Measurements from ENCODE around the gene EMCN. TPM values are rescaled to one million over a fixed set of nuclear protein-coding genes. Genes with fewer than 3 reads are reported as not detected.
"Not testable (repeated sequence)": the region's sequence is repeated elsewhere in the genome, so short reads cannot be mapped to it uniquely, and the experiment has no call there.

EMCN gene
- total RNA-seq, 1 donor from 2014 or later: not detected

DNA sequence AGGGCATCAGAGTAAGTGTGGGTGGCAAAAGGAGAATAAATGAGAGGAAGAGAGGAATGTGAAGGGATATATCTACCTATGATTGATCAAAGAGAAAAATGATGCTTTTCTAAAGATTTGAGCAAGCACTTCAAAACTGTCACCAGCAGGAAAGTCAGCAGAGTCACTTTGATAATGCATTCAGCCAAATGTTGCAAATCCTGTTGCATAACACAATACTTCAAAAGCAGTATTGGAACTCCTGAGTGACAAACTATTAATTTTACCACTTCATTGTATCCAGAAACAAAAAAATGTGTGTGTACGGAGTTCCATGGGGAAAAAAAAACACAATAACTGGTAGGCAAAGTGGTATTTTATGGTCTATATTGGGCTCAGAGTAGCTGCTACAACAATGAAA, 160.3 kb downstream of the EMCN start:
- H3K27me3 Mint-ChIP-seq (ENCODE audit: insufficient read depth, low read depth): no peaks in the 10 kb centered on the region
- peaks cover 11% of the 10 kb centered on the region for H3K9me3 Mint-ChIP-seq
- no peak overlapping the region for H3K4me3 Mint-ChIP-seq
- Histone ChIP-seq H3F3A (ENCODE audit: low read depth) (no peaks in the 10 kb centered on the region), H3K36me3 (no peaks in the 10 kb centered on the region), H3K4me3 (no peak overlapping the region), H2AFZ (replicated peaks) (no peak overlapping the region), H3K9ac (no peak overlapping the region), H3K4me1 (no peaks in the 10 kb centered on the region), H3K79me2 (ENCODE audit: low read depth) (no peaks in the 10 kb centered on the region), H4K20me1 (ENCODE audit: low read depth) (no peaks in the 10 kb centered on the region), H3K27ac (no peak overlapping the region), H3K4me2 (no peak overlapping the region), H3K9me3 (ENCODE audit: low read depth) (no peaks in the 10 kb centered on the region), H3K27me3 (no peaks in the 10 kb centered on the region)
- TF ChIP-seq CTCF (IDR thresholded peaks at IDR 0.05) (no peak), EZH2phosphoT487 (IDR thresholded peaks at IDR 0.05) (no peak), EZH2 (IDR thresholded peaks at IDR 0.05) (no peak)
- H3K27ac Mint-ChIP-seq: no peak overlapping the region
- no peaks in the 10 kb centered on the region for H3K4me1 Mint-ChIP-seq
- DNase-seq (ENCODE audit: low spot score): no peak
- H3K36me3 Mint-ChIP-seq: no peaks in the 10 kb centered on the region

DNA sequence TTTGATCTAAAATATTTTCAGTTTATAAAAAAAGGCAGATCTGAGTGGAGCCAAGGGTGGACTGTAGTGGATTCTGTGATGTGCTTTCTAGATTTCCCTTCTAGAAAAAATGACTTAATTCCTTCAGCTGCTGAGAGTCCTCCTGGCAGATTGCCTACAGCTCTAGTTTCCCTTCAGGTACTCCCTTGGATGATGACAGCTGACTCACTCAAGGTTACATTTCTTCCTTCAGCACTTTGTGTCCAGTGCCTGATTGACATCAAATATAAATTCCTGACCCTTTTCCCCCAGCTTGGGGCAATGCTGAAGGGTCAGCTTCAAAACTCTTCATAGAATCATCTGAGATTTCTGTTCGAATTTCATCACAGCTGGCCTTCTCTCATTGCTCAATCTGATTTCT, 161.7 kb downstream of the EMCN start:
- Histone ChIP-seq H2AFZ (replicated peaks) (peak overlapping the region; percentile 64), H3K79me2 (ENCODE audit: low read depth) (no peaks in the 10 kb centered on the region), H3K4me1 (no peaks in the 10 kb centered on the region), H3K4me2 (no peak overlapping the region), H3K9me3 (ENCODE audit: low read depth) (no peaks in the 10 kb centered on the region), H3K4me3 (no peak overlapping the region), H3K9ac (no peak overlapping the region), H3K27me3 (no peaks in the 10 kb centered on the region), H4K20me1 (ENCODE audit: low read depth) (no peaks in the 10 kb centered on the region), H3F3A (ENCODE audit: low read depth) (no peaks in the 10 kb centered on the region), H3K27ac (no peak overlapping the region), H3K36me3 (no peaks in the 10 kb centered on the region)
- H3K27ac Mint-ChIP-seq: no peak overlapping the region
- H3K4me3 Mint-ChIP-seq: no peak overlapping the region
- DNase-seq (ENCODE audit: low spot score): no peak
- H3K27me3 Mint-ChIP-seq (ENCODE audit: insufficient read depth, low read depth): no peaks in the 10 kb centered on the region
- TF ChIP-seq CTCF (IDR thresholded peaks at IDR 0.05) (no peak), EZH2 (IDR thresholded peaks at IDR 0.05) (no peak), EZH2phosphoT487 (IDR thresholded peaks at IDR 0.05) (no peak)
- H3K36me3 Mint-ChIP-seq: no peaks in the 10 kb centered on the region
- H3K9me3 Mint-ChIP-seq: peaks cover 15% of the 10 kb centered on the region
- no peaks in the 10 kb centered on the region for H3K4me1 Mint-ChIP-seq

DNA sequence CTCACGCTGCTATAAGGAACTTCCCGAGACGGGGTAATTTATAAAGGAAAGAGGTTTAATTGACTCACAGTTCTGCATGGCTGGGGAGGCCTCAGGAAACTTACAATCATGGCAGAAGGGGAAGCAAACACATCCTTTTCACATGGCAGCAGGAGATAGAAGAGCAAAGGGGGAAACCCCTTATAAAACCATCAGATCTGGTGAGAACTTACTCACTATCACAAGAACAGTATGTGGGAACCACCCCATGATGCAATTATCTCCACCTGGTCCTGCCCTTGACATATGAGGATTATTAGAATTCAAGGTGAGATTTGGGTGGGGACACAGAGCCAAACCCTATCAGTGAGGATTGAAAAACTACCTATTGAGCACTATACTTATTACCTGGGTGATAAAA, 165.5 kb downstream of the EMCN start:
- not testable (repeated sequence) for H3K4me3 ChIP-seq; H3K4me1 ChIP-seq; H3K27me3 ChIP-seq; H2AFZ ChIP-seq (replicated peaks); H4K20me1 ChIP-seq (ENCODE audit: low read depth); DNase-seq (ENCODE audit: low spot score); H3K27me3 Mint-ChIP-seq (ENCODE audit: insufficient read depth, low read depth); H3K9me3 Mint-ChIP-seq; H3K9me3 ChIP-seq (ENCODE audit: low read depth); H3K27ac ChIP-seq; H3K79me2 ChIP-seq (ENCODE audit: low read depth); H3F3A ChIP-seq (ENCODE audit: low read depth); H3K27ac Mint-ChIP-seq; H3K36me3 Mint-ChIP-seq; H3K4me3 Mint-ChIP-seq; H3K4me2 ChIP-seq; H3K9ac ChIP-seq; H3K36me3 ChIP-seq; H3K4me1 Mint-ChIP-seq

DNA sequence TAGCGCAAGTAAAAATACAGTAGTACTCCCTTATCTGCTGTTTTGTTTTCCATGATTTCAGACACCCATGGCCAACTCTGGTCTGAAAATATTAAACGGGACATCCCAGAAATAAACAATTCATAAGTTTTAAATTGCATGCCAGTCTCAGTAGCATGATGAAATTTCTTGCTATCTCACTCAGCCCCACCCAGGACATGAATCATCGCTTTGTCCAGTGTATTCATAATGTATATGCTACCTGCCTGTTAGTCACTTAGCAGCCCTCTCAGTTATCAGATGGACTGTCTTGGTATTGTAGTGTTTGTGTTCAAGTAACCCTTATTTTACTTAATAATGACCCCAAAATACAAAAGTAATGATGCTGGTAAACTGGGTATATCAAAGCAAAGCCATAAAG, 169.3 kb downstream of the EMCN start:
- Histone ChIP-seq H3K27ac (no peak overlapping the region), H2AFZ (replicated peaks) (no peak overlapping the region), H3K79me2 (ENCODE audit: low read depth) (no peaks in the 10 kb centered on the region), H3K4me2 (no peak overlapping the region), H3K4me1 (no peaks in the 10 kb centered on the region), H3K4me3 (no peak overlapping the region), H3K9me3 (ENCODE audit: low read depth) (no peaks in the 10 kb centered on the region), H3K9ac (no peak overlapping the region), H3K27me3 (no peaks in the 10 kb centered on the region), H4K20me1 (ENCODE audit: low read depth) (no peaks in the 10 kb centered on the region), H3F3A (ENCODE audit: low read depth) (no peaks in the 10 kb centered on the region), H3K36me3 (no peaks in the 10 kb centered on the region)
- H3K4me3 Mint-ChIP-seq: no peak overlapping the region
- TF ChIP-seq EZH2 (IDR thresholded peaks at IDR 0.05): no peak
- H3K36me3 Mint-ChIP-seq: no peaks in the 10 kb centered on the region
- no peaks in the 10 kb centered on the region for H3K27me3 Mint-ChIP-seq (ENCODE audit: insufficient read depth, low read depth)
- DNase-seq (ENCODE audit: low spot score): no peak
- H3K9me3 Mint-ChIP-seq: peaks cover 4% of the 10 kb centered on the region
- no peak overlapping the region for H3K27ac Mint-ChIP-seq
- H3K4me1 Mint-ChIP-seq: no peaks in the 10 kb centered on the region

Measured in neural progenitor cell (in vitro differentiated cells).